MM.1S (cell line): ENCODE results near the gene UBE2J2.

Experiments used
- CTCF ChIP-seq: fragments of 300-600 bp; sonication (generic); IDR thresholded peaks from 2 replicates; pipeline ENCODE4 v1.5.1; 2016; ENCODE audit warnings: antibody characterized with exemption, low read length, mixed read lengths
- EZH2phosphoT487 ChIP-seq: fragments of 300-600 bp; sonication (generic); IDR thresholded peaks from 2 replicates; pipeline ENCODE4 v1.6.1; 2018; ENCODE audit warnings: antibody characterized with exemption, low read length

DNA sequence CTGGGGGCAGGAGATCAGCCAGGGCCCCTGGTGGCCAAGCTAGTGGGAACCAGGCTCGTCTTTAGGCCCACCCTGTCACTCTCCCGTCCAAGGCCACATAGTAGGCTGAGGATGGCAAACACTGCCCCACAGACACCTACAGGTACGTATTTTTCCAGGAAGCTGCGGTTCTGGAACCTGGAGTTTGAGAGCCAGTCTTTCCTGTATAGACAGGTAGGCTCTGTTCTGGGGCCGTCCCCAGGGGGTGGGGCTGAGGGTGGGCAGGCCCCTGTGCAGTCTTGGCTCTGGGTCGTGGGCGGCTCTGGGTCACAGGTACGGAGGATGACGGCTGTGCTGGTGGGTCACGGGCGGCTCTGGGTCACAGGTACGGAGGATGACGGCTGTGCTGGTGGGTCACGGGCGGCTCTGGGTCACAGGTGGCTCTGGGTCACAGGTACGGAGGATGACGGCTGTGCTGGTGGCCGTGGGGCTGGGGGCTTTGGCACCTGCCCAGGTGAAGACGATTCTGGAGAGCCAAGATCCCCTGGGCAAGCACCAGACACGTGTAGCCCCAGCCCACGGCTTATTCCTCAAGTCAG lies 36.9 kb upstream of the UBE2J2 start:
- TF ChIP-seq CTCF (no peak), EZH2phosphoT487 (no peak)
